NCI-H1436 treated with DMSO at 0.1 percent for 48 hours (cell line): ENCODE results near the gene MUSTN1.

Experiments used
- DNase-seq: peaks from one replicate; lab custom pipeline; 2025; lab: John Stamatoyannopoulos, UW

Gene MUSTN1

GRCh38 chr3:52784931-52785590, 49.8 kb downstream of the MUSTN1 start:
- no peak for DNase-seq

DNA sequence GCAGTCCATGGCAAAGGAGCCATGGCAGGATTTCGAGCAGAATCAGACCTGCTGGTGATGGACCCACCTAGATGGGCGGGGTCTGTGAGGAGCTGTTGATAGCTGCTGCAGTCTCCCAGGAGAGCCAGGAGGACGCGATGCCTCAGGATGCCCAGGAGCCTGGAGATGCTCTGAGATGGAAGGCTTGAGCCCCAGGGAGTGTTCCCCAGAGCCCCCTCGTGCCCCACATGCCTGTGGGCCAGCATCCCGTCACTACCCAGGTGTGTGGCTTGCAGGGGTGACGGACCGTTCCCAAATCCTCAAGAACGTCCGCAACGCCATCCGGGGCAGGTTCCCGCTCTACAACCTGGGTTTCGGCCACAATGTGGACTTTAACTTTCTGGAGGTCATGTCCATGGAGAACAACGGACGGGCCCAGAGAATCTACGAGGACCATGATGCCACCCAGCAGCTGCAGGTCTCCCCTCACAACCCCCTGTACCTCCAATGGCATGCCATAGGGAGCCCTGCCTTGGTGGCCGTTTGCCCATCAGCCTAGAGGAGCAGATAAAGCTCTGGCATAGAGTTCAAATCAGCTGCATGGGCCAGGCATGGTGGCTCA, 50.7 kb downstream of the MUSTN1 start:
- no peak for DNase-seq

DNA sequence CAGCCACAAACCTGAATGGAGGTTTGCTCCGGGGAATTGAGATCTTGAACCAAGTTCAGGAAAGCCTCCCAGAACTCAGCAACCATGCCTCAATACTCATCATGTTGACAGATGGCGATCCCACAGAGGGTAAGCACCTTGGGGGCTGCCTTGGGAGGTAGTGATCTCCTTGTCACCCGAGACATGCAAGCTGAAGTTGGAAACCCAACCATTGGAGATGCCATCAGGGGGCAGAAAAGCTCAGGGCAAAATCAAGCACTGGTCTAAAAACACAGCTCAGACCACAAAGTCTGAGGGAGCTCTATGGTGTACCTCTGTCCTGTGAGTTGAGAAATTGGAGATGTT, 51.6 kb downstream of the MUSTN1 start:
- no peak for DNase-seq
